Caco-2 (cell line): ENCODE data around the gene ACOT7. TPM values are rescaled to one million over a fixed set of nuclear protein-coding genes. Genes with fewer than 3 reads are reported as not detected.

ENCODE experiments used
- Bru-seq: library from RNA; stranded (reverse); fragments of 400-500 nt; gene quantifications from one replicate; lab custom pipeline; 2021; lab: Mats Ljungman, UMichigan
- BruChase-seq, 2 experiments: library from RNA; stranded (reverse); fragments of 400-500 nt; gene quantifications; one replicate each; lab custom pipeline; 2021; lab: Mats Ljungman, UMichigan
- BruUV-seq: library from RNA; stranded (reverse); fragments of 400-500 nt; replicated peaks from 2 replicates; lab custom pipeline; 2021; lab: Mats Ljungman, UMichigan
- CTCF ChIA-PET: fragments of 300-600 bp; sonication (Branson Sonifier 250); formaldehyde crosslinking; loops from one replicate; lab custom pipeline; 2022; ENCODE audit warnings: antibody characterized with exemption; lab: Charles Lee
- POLR2A ChIA-PET: fragments of 300-600 bp; sonication (Branson Sonifier 250); formaldehyde crosslinking; loops from one replicate; lab custom pipeline; 2022; ENCODE audit warnings: antibody characterized with exemption; lab: Charles Lee
- DNase-seq, 2 experiments: peaks; one replicate each; pipeline versions ENCODE4 v3.0.0 to v3.0.0-alpha.2; 2020 to 2022
- H3K27me3 ChIP-seq: replicated peaks from 2 replicates; pipeline ENCODE4 v1.6.0; 2011; ENCODE audit warnings: low read length; ENCODE audit not compliant: control insufficient read depth, insufficient read depth
- H3K36me3 ChIP-seq: 2 replicates; pipeline ENCODE4 v1.5.1; 2011; ENCODE audit warnings: low read length; ENCODE audit not compliant: control insufficient read depth, insufficient read depth
- H3K4me1 ChIP-seq: fragments of 250-450 bp; sonication (Bioruptor Pico); 2 replicates; pipeline ENCODE4 v1.5.1; 2020; ENCODE audit warnings: mild to moderate bottlenecking
- H3K4me3 ChIP-seq: 2 replicates; pipeline ENCODE4 v1.5.1; 2011; ENCODE audit warnings: low read depth, mild to moderate bottlenecking, control low read depth, low read length
- H3K9me3 ChIP-seq: fragments of 250-450 bp; sonication (Bioruptor Pico); 2 replicates; pipeline ENCODE4 v1.5.1; 2020; ENCODE audit warnings: mild to moderate bottlenecking, moderate library complexity
- H3K27ac Mint-ChIP-seq: one replicate; pipeline ENCODE4 v1.8.0; 2022; ENCODE audit warnings: mixed read lengths; ENCODE audit not compliant: unreplicated experiment
- H3K27me3 Mint-ChIP-seq: one replicate; pipeline ENCODE4 v1.8.0; 2022; ENCODE audit warnings: mixed read lengths; ENCODE audit not compliant: insufficient read depth, unreplicated experiment
- H3K36me3 Mint-ChIP-seq: one replicate; pipeline ENCODE4 v1.8.0; 2022; ENCODE audit warnings: mild to moderate bottlenecking, mixed read lengths; ENCODE audit not compliant: insufficient read depth, unreplicated experiment
- H3K4me1 Mint-ChIP-seq: one replicate; pipeline ENCODE4 v1.8.0; 2022; ENCODE audit warnings: low read depth, mixed read lengths; ENCODE audit not compliant: unreplicated experiment
- H3K4me3 Mint-ChIP-seq: one replicate; pipeline ENCODE4 v1.8.0; 2022; ENCODE audit warnings: mild to moderate bottlenecking, moderate library complexity, mixed read lengths; ENCODE audit not compliant: unreplicated experiment
- H3K9me3 Mint-ChIP-seq: one replicate; pipeline ENCODE4 v1.8.0; 2022; ENCODE audit warnings: mixed read lengths; ENCODE audit not compliant: unreplicated experiment
- intact Hi-C: fragments of 100-400 bp; cut with micrococcal nuclease; formaldehyde crosslinking; loops from one replicate; pipeline ENCODE4 v1.10.0; 2022; ENCODE audit not compliant: unreplicated experiment
- long read RNA-seq: library from polyadenylated mRNA; stranded (forward); transcript quantifications from one replicate; pipeline ENCODE4 v2.0.0, GENCODE V29; 2022
- total RNA-seq: library from RNA; stranded (reverse); gene quantifications from 2 replicates; pipeline ENCODE4 v1.2.3, GENCODE V29; 2022
- TF ChIP-seq, protein P1 (sequence below), 2 experiments: fragments of 200-600 bp in 1 of 2; IDR thresholded peaks; 1 replicate in 1 of 2; 2 replicates in 1 of 2; pipeline versions ENCODE4 v1.5.1 to v1.8.0; 2011 to 2022; ENCODE audit warnings: antibody characterized with exemption in 1 of 2, control low read depth in 1 of 2, inconsistent platforms in 1 of 2, low read depth in 1 of 2, low read length in 1 of 2, mild to moderate bottlenecking in 1 of 2, moderate library complexity in 1 of 2; ENCODE audit not compliant: insufficient read depth in 1 of 2, severe bottlenecking in 1 of 2, unreplicated experiment in 1 of 2

ACOT7 gene, protein sequence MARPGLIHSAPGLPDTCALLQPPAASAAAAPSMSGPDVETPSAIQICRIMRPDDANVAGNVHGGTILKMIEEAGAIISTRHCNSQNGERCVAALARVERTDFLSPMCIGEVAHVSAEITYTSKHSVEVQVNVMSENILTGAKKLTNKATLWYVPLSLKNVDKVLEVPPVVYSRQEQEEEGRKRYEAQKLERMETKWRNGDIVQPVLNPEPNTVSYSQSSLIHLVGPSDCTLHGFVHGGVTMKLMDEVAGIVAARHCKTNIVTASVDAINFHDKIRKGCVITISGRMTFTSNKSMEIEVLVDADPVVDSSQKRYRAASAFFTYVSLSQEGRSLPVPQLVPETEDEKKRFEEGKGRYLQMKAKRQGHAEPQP
- total RNA-seq (179 and 221 TPM in 2 replicates), Bru-seq, nascent RNA (percentile 66 among the genes with signal in this experiment), BruChase-seq, experiment 1, labeled RNA remaining after a 2-hour chase (percentile 63 among the genes with signal in this experiment), BruChase-seq, experiment 2, labeled RNA remaining after a 6-hour chase (percentile 68 among the genes with signal in this experiment)
- long read RNA-seq, transcript ACOT7-210 (9 exons, 1,403 nt): minor isoform, 62 of 454 reads
- long read RNA-seq, transcript ACOT7-203 (9 exons, 1,432 nt): major isoform, 356 of 454 reads
- long read RNA-seq, partial matches to known transcripts: 21 of 454 reads
- long read RNA-seq, other reads (novel, unspliced or antisense): 15 of 454 reads

GRCh38 chr1:6393400-6394187 lies at the start of gene ACOT7:
ACOT7 (minus strand) TSS chr1:6393767; CDS start chr1:6393399, 368 bp downstream.
- H3K4me1 Mint-ChIP-seq: peaks cover 5% of the 10 kb centered on the region
- H3K27ac Mint-ChIP-seq: peak within 1 kb of the TSS; percentile 92
- H3K4me3 Mint-ChIP-seq: peak within 1 kb of the TSS; percentile 79
- intact Hi-C loops: no loop called here
- Histone ChIP-seq H3K4me3 (peak within 1 kb of the TSS; percentile 63), H3K27me3 (no peaks in the 10 kb centered on the region), H3K9me3 (no peaks in the 10 kb centered on the region), H3K4me1 (0 out of 2 replicates have a peak, but pooled peaks cover 3% of the 10 kb centered on the region), H3K36me3 (no peaks in the 10 kb centered on the region)
- TF ChIP-seq, protein P1, sequence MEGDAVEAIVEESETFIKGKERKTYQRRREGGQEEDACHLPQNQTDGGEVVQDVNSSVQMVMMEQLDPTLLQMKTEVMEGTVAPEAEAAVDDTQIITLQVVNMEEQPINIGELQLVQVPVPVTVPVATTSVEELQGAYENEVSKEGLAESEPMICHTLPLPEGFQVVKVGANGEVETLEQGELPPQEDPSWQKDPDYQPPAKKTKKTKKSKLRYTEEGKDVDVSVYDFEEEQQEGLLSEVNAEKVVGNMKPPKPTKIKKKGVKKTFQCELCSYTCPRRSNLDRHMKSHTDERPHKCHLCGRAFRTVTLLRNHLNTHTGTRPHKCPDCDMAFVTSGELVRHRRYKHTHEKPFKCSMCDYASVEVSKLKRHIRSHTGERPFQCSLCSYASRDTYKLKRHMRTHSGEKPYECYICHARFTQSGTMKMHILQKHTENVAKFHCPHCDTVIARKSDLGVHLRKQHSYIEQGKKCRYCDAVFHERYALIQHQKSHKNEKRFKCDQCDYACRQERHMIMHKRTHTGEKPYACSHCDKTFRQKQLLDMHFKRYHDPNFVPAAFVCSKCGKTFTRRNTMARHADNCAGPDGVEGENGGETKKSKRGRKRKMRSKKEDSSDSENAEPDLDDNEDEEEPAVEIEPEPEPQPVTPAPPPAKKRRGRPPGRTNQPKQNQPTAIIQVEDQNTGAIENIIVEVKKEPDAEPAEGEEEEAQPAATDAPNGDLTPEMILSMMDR (IDR thresholded peaks at IDR 0.05; ENCODE audit: insufficient read depth in 1 of 2, low read depth in 1 of 2, low read length in 1 of 2, severe bottlenecking in 1 of 2, unreplicated experiment in 1 of 2): peak in 1 of 2 experiments; percentile 24
- peak; percentile 84 to 88 for DNase-seq
- peaks cover 7% of the 10 kb centered on the region for H3K36me3 Mint-ChIP-seq
- H3K9me3 Mint-ChIP-seq: no peaks in the 10 kb centered on the region
- H3K27me3 Mint-ChIP-seq: no peaks in the 10 kb centered on the region
- BruUV-seq: no TSS peak
- ChIA-PET CTCF (interaction anchor here (0.6 to 1.4 kb wide), 11 partner anchors 9 to 149 kb away, joined by 3 to 6 read pairs (median 4); no protein-coding TSS in a partner anchor), POLR2A (interaction anchor here (0.5 to 1.3 kb wide), 4 partner anchors 11 to 33 kb away, joined by 3 to 10 read pairs (median 5); partner anchors contain the start of gene HES2)

GRCh38 chr1:6441586-6441985 lies 48.0 kb upstream of the ACOT7 start:
- H3K27me3 Mint-ChIP-seq: no peaks in the 10 kb centered on the region
- peaks cover 13% of the 10 kb centered on the region for H3K4me1 Mint-ChIP-seq
- H3K9me3 Mint-ChIP-seq: no peaks in the 10 kb centered on the region
- H3K9me3 ChIP-seq: no peaks in the 10 kb centered on the region
- no peak overlapping the region for H3K4me3 Mint-ChIP-seq
- ChIA-PET CTCF (interaction anchor here (1.1 to 2.3 kb wide), 2 partner anchors 182 to 197 kb away, joined by 3 to 11 read pairs; no protein-coding TSS in a partner anchor), POLR2A (no interaction called here)
- BruUV-seq: no TSS peak
- no peaks in the 10 kb centered on the region for H3K27me3 ChIP-seq
- no peaks in the 10 kb centered on the region for H3K4me1 ChIP-seq
- no peak overlapping the region for H3K4me3 ChIP-seq
- no peaks in the 10 kb centered on the region for H3K36me3 ChIP-seq
- intact Hi-C loops: no loop called here
- H3K27ac Mint-ChIP-seq: no peak overlapping the region
- DNase-seq: no peak
- TF ChIP-seq, protein P1 (IDR thresholded peaks at IDR 0.05; ENCODE audit: insufficient read depth in 1 of 2, low read depth in 1 of 2, low read length in 1 of 2, severe bottlenecking in 1 of 2, unreplicated experiment in 1 of 2): no peak
- H3K36me3 Mint-ChIP-seq: no peaks in the 10 kb centered on the region
